GM06990 (cell line): ENCODE results near the gene OR56B4.

Experiments used
- DNase-seq: peaks from one replicate; pipeline ENCODE4 v3.0.0-alpha.2; 2011; ENCODE audit not compliant: insufficient read length; ENCODE audit errors: extremely low read depth
- H3K27me3 ChIP-seq: replicated peaks from 2 replicates; pipeline ENCODE4 v1.6.0; 2011; ENCODE audit warnings: low read length; ENCODE audit not compliant: control insufficient read depth, insufficient read depth
- H3K36me3 ChIP-seq: 2 replicates; pipeline ENCODE4 v1.5.1; 2011; ENCODE audit warnings: low read length; ENCODE audit not compliant: control insufficient read depth, insufficient read depth
- H3K4me3 ChIP-seq: replicated peaks from 2 replicates; pipeline ENCODE4 v1.5.1; 2011; ENCODE audit warnings: low read depth, mild to moderate bottlenecking, control low read depth, low read length
- CTCF ChIP-seq: IDR thresholded peaks from 2 replicates; pipeline ENCODE4 v1.5.1; 2011; ENCODE audit warnings: low read length, control low read depth, mild to moderate bottlenecking, inconsistent platforms; ENCODE audit not compliant: insufficient read depth, poor library complexity, severe bottlenecking

OR56B4 gene

GRCh38 chr11:6083129-6083528, 24.4 kb upstream of the OR56B4 start:
- Histone ChIP-seq H3K27me3 (peaks cover 1% of the 10 kb centered on the region), H3K4me3 (no peak overlapping the region), H3K36me3 (no peaks in the 10 kb centered on the region)
- DNase-seq: no peak
- no peak for TF ChIP-seq CTCF

- H3K27me3 ChIP-seq: no peaks in the 10 kb centered on the region
- no peaks in the 10 kb centered on the region for H3K36me3 ChIP-seq
- H3K4me3 ChIP-seq: no peak overlapping the region
- no peak for DNase-seq
- no peak for TF ChIP-seq CTCF
These were observed 22.9 kb upstream of the OR56B4 start for GRCh38 chr11:6084587-6084986.

GRCh38 chr11:6094186-6094585, 13.3 kb upstream of the OR56B4 start:
- H3K27me3 ChIP-seq: no peaks in the 10 kb centered on the region
- no peak for TF ChIP-seq CTCF
- no peak for DNase-seq
- H3K4me3 ChIP-seq: no peak overlapping the region
- H3K36me3 ChIP-seq: no peaks in the 10 kb centered on the region

- no peak for TF ChIP-seq CTCF
- no peak overlapping the region for H3K4me3 ChIP-seq
- H3K36me3 ChIP-seq: no peaks in the 10 kb centered on the region
- DNase-seq: no peak
- no peaks in the 10 kb centered on the region; the same call in 1 of the 2 replicates for H3K27me3 ChIP-seq
These were observed 11.7 kb upstream of the OR56B4 start for GRCh38 chr11:6095798-6096197.

- Histone ChIP-seq H3K4me3 (no peak overlapping the region), H3K36me3 (no peaks in the 10 kb centered on the region), H3K27me3 (no peaks in the 10 kb centered on the region; the same call in 1 of the 2 replicates)
- TF ChIP-seq CTCF: no peak
- DNase-seq: no peak
These were observed 11.1 kb upstream of the OR56B4 start for GRCh38 chr11:6096417-6096816.

GRCh38 chr11:6099577-6099976, 7.9 kb upstream of the OR56B4 start:
- H3K36me3 ChIP-seq: no peaks in the 10 kb centered on the region
- no peak overlapping the region for H3K4me3 ChIP-seq
- no peak for TF ChIP-seq CTCF
- DNase-seq: no peak
- no peaks in the 10 kb centered on the region; the same call in 1 of the 2 replicates for H3K27me3 ChIP-seq
